ENCODE results near the gene METAP1D. TPM values are rescaled to one million over a fixed set of nuclear protein-coding genes. Genes with fewer than 3 reads are reported as not detected.

Gene METAP1D
- total and polyA plus RNA-seq, 8 donors = 2.8 to 24.4 (median 20.1) TPM

DNA sequence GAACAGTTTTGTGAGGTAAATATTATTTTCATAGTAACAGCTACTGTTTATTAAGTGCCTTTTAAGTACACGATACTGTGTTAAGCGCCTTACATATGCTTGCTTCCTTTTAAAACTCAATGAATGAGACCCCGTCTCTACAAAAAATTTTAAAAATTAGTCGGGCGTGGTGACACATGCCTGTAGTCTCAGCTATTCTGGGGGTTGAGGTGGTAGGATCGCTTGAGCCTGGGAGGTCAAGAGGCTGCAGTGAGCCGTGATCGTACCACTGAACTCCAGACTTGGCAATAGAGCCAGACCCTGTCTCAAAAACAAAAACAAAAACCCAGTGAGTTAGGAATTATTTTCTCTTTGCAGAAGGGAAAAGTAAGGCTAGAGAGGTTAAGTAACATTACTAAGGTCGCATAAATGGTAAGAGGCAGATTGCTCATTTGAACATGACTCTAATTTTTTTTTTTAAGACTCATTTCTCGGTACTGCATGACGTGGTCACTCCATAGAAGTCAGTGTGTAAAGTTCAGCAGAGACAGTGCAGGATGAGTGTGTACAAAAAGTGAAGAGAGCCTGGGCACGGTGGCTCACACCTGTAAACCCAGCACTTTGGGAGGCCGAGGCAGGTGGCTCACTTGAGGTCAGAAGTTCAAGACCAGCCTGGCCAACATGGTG, 1.1 kb downstream of the METAP1D start:
- TF ChIP-seq, protein P1, sequence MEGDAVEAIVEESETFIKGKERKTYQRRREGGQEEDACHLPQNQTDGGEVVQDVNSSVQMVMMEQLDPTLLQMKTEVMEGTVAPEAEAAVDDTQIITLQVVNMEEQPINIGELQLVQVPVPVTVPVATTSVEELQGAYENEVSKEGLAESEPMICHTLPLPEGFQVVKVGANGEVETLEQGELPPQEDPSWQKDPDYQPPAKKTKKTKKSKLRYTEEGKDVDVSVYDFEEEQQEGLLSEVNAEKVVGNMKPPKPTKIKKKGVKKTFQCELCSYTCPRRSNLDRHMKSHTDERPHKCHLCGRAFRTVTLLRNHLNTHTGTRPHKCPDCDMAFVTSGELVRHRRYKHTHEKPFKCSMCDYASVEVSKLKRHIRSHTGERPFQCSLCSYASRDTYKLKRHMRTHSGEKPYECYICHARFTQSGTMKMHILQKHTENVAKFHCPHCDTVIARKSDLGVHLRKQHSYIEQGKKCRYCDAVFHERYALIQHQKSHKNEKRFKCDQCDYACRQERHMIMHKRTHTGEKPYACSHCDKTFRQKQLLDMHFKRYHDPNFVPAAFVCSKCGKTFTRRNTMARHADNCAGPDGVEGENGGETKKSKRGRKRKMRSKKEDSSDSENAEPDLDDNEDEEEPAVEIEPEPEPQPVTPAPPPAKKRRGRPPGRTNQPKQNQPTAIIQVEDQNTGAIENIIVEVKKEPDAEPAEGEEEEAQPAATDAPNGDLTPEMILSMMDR (IDR thresholded peaks at IDR 0.05) = no peak
- Histone ChIP-seq H3K27ac (no peak overlapping the region), H3K4me1 (peaks cover 0 to 13% of the 10 kb centered on the region in 2 donors), H3K27me3 (peaks cover 8 to 25% of the 10 kb centered on the region in 2 donors), H3K4me3 (peak overlapping the region in 1 of 2 donors; percentile 48), H3K36me3 (no peaks in the 10 kb centered on the region), H3K9me3 (no peaks in the 10 kb centered on the region)
- ATAC-seq = no peak
- intact Hi-C loops (cut with DNase I) = no loop called here
- DNase-seq = no peak

DNA sequence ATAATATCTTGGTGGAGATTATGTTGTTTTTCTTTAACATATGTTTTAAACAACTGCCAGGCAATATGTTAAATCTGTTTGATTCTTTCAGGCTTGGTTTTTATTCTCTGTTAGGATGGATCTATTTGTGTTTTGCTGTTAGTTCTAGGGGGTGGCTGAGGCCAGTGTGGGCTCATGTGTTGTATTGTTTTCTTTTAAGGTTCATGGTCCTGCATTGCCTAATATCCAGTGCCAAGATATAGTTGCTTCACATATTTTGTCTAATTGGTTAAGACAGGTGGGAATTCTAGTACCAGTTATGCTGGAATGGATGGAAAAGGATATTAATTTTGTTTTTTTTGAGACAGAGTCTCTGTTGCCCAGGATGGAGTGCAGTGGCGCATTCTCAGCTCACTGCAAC, 7.6 kb downstream of the METAP1D start:
- Histone ChIP-seq H3K36me3 (no peaks in the 10 kb centered on the region), H3K4me1 (peaks cover 0 to 6% of the 10 kb centered on the region in 2 donors), H3K9me3 (no peaks in the 10 kb centered on the region), H3K4me3 (no peak overlapping the region), H3K27me3 (no peaks in the 10 kb centered on the region), H3K27ac (no peak overlapping the region)
- DNase-seq = no peak
- TF ChIP-seq, protein P1 (IDR thresholded peaks at IDR 0.05) = no peak
- intact Hi-C loops (cut with DNase I) = no loop called here
- no peak for ATAC-seq

DNA sequence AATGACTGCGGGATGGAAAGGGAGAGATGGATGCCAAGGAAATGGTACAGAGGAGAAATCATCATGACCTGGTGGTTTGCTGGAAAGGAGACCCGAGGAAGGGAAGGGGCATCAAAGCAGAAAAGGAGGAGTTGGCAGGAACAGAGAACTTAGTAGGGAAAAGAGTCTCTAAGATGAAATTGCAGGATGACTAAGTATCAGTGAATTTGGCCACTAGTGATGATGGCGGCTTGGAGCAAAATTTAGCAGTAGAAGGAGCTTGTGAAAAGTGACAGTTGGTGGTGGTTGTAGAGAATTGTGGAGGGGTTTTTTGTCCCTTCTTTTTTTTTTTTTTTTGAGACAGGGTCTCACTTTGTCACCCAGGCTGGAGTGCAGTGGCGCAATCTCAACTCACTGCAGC, 10.1 kb downstream of the METAP1D start:
- peaks cover 0 to 10% of the 10 kb centered on the region in 2 donors for H3K4me1 ChIP-seq
- DNase-seq (no peak), ATAC-seq (no peak)
- no peaks in the 10 kb centered on the region for H3K9me3 ChIP-seq
- TF ChIP-seq, protein P1 (IDR thresholded peaks at IDR 0.05) = no peak
- no peak overlapping the region for H3K27ac ChIP-seq
- no peaks in the 10 kb centered on the region for H3K36me3 ChIP-seq
- H3K4me3 ChIP-seq = no peak overlapping the region
- H3K27me3 ChIP-seq = no peaks in the 10 kb centered on the region
- intact Hi-C loops (cut with DNase I) = no loop called here

DNA sequence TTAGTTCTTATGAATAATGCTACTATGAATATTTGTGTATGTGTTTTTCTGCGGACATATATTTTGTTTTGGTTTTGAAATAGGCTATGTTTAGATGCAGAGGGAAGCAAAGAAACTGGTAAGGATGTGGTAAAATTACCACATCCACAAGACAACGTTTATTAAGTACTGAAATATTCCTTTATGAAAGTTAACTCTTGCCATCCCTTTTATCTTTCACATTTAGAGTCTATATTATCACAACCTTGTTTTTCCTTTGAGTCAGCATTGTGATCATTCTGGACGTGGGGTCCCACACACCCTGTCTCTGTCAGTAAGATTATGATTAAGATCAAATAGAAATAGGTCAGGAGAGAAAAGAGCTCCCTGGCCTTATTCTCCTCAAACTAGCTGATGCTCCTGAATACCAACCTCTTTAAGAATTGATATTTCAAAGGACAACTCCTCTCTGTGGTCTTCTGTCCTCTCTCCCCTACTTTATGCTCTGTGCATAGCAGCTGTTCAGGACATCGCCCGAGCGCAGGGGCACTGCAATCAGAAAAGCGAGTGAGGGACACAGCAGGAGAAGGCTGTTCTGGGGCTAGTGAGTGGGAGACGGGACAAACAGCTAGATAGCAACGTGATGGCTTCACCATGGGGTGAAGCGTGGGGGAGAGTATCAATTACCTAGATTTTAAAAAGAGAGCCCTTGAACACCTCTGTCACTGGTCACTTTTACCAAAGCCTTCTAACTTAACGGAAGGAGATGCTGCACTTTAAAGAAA, 12.2 kb downstream of the METAP1D start:
- Histone ChIP-seq H3K27me3 (no peaks in the 10 kb centered on the region), H3K27ac (no peak overlapping the region), H3K4me3 (no peak overlapping the region), H3K36me3 (no peaks in the 10 kb centered on the region), H3K9me3 (no peaks in the 10 kb centered on the region), H3K4me1 (peaks cover 0 to 10% of the 10 kb centered on the region in 2 donors)
- TF ChIP-seq, protein P1 (IDR thresholded peaks at IDR 0.05) = no peak
- ATAC-seq (no peak), DNase-seq (no peak)
- intact Hi-C loops (cut with DNase I) = no loop called here

DNA sequence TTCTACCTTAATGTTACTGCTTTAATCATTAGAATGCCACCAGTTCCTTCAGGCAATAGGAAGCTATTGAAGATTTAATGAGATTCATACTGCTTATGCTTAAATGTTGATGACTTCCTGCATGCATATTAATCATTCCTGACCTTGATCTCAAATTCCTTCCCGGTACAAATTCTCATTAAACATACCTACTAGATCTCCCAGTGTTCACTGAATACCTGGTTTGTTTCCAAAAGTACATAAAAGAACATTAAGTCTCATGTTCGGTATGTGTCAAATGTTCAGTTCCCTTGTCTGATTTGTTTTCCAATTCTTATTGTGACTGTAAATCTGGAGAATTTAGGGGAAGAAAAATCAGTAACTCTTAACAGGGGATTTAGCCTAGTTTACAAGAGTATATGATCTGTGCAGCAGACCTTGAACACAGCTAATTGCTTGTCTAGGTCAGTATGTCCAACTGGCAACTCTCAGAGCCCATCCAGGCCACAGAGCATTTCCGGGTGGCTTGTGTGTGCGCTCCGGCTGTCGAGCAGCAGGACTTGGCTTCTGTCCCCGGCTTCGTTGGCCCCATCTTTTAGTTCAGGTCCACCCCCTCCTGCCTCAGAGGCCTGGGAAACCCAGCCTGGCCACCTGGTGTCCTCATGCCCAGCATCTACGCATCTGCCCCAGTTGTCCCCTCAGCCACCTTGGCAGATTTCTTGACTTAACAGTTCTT, 13.1 kb downstream of the METAP1D start:
- TF ChIP-seq, protein P1 (IDR thresholded peaks at IDR 0.05) = no peak
- intact Hi-C loops (cut with DNase I) = no loop called here

More for the DNA sequence above, 13.1 kb downstream of the METAP1D start:
- Histone ChIP-seq H3K27ac (no peak overlapping the region), H3K9me3 (no peaks in the 10 kb centered on the region), H3K27me3 (no peaks in the 10 kb centered on the region), H3K4me3 (no peak overlapping the region), H3K36me3 (no peaks in the 10 kb centered on the region), H3K4me1 (peaks cover 0 to 10% of the 10 kb centered on the region in 2 donors)
- no peak for DNase-seq
- no peak for ATAC-seq

All from left lung (tissue), 10 donors.